Measurements from ENCODE around the gene GTF3C2.
A peak's percentile ranks its signal among the peaks of the same experiment; 100 is the strongest.

The GTF3C2 gene

GRCh38 chr2:27375513-27376099 lies 19.0 kb upstream of the GTF3C2 start:
- DNase-seq (ENCODE audit: low read depth), result no peak
- TF ChIP-seq MAX (IDR thresholded peaks at IDR 0.05; ENCODE audit: low read depth, low read length) (no peak), POLR2A (IDR thresholded peaks at IDR 0.05; ENCODE audit: extremely low read depth, insufficient read length) (no peak), CTCF (IDR thresholded peaks at IDR 0.05; ENCODE audit: low read depth, low read length) (no peak), MYC (IDR thresholded peaks at IDR 0.05; ENCODE audit: low read depth, low read length) (no peak)
- no peak overlapping the region for H3K4me3 ChIP-seq (ENCODE audit: low read depth, low read length)

GRCh38 chr2:27373567-27373966 lies 17.0 kb upstream of the GTF3C2 start:
- TF ChIP-seq POLR2A (IDR thresholded peaks at IDR 0.05; ENCODE audit: extremely low read depth, insufficient read length) (no peak), CTCF (IDR thresholded peaks at IDR 0.05; ENCODE audit: low read depth, low read length) (no peak), MYC (IDR thresholded peaks at IDR 0.05; ENCODE audit: low read depth, low read length) (no peak), MAX (IDR thresholded peaks at IDR 0.05; ENCODE audit: low read depth, low read length) (no peak)
- H3K4me3 ChIP-seq (ENCODE audit: low read depth, low read length), result no peak overlapping the region
- no peak for DNase-seq (ENCODE audit: low read depth)

- TF ChIP-seq CTCF (IDR thresholded peaks at IDR 0.05; ENCODE audit: low read depth, low read length) (no peak), MYC (IDR thresholded peaks at IDR 0.05; ENCODE audit: low read depth, low read length) (no peak), POLR2A (IDR thresholded peaks at IDR 0.05; ENCODE audit: extremely low read depth, insufficient read length) (no peak), MAX (IDR thresholded peaks at IDR 0.05; ENCODE audit: low read depth, low read length) (no peak)
- no peak for DNase-seq (ENCODE audit: low read depth)
- H3K4me3 ChIP-seq (ENCODE audit: low read depth, low read length), result no peak overlapping the region
These were observed 16.4 kb upstream of the GTF3C2 start for GRCh38 chr2:27372937-27373336.

GRCh38 chr2:27370816-27371620 lies 14.5 kb upstream of the GTF3C2 start:
- H3K4me3 ChIP-seq (ENCODE audit: low read depth, low read length), result peak overlapping the region; percentile 93
- peak; percentile 95 for DNase-seq (ENCODE audit: low read depth)
- no peak for TF ChIP-seq CTCF (IDR thresholded peaks at IDR 0.05; ENCODE audit: low read depth, low read length)
- TF ChIP-seq MYC (IDR thresholded peaks at IDR 0.05; ENCODE audit: low read depth, low read length), result peak; percentile 92
- peak; percentile 95 for TF ChIP-seq MAX (IDR thresholded peaks at IDR 0.05; ENCODE audit: low read depth, low read length)

- H3K4me3 ChIP-seq (ENCODE audit: low read depth, low read length), result peak within 1 kb of the TSS; percentile 93
- TF ChIP-seq MAX (IDR thresholded peaks at IDR 0.05; ENCODE audit: low read depth, low read length) (peak; percentile 89), CTCF (IDR thresholded peaks at IDR 0.05; ENCODE audit: low read depth, low read length) (peak; percentile 70), POLR2A (IDR thresholded peaks at IDR 0.05; ENCODE audit: extremely low read depth, insufficient read length) (peak; percentile 58), MYC (IDR thresholded peaks at IDR 0.05; ENCODE audit: low read depth, low read length) (peak; percentile 96)
These were observed 13.7 kb upstream of the GTF3C2 start, which contains the start of the genes EIF2B4 and SNX17 for GRCh38 chr2:27370026-27370815. Gene EIF2B4 (minus strand): TSS chr2:27370338. CDS start chr2:27370314, 24 bp downstream. Gene SNX17 (plus strand): TSS chr2:27370616. CDS start chr2:27370744, 128 bp downstream.

More at GRCh38 chr2:27370026-27370815, 13.7 kb upstream of the GTF3C2 start, which contains the start of the genes EIF2B4 and SNX17:
- peak; percentile 100 for DNase-seq (ENCODE audit: low read depth)
